ENCODE results near the gene ZFAND2B. TPM values are rescaled to one million over a fixed set of nuclear protein-coding genes. Genes with fewer than 3 reads are reported as not detected.
A peak's percentile ranks its signal among the peaks of the same experiment; 100 is the strongest.

The ZFAND2B gene
- total RNA-seq, 1 experiment from 2014 or later, result 47.5 TPM

DNA sequence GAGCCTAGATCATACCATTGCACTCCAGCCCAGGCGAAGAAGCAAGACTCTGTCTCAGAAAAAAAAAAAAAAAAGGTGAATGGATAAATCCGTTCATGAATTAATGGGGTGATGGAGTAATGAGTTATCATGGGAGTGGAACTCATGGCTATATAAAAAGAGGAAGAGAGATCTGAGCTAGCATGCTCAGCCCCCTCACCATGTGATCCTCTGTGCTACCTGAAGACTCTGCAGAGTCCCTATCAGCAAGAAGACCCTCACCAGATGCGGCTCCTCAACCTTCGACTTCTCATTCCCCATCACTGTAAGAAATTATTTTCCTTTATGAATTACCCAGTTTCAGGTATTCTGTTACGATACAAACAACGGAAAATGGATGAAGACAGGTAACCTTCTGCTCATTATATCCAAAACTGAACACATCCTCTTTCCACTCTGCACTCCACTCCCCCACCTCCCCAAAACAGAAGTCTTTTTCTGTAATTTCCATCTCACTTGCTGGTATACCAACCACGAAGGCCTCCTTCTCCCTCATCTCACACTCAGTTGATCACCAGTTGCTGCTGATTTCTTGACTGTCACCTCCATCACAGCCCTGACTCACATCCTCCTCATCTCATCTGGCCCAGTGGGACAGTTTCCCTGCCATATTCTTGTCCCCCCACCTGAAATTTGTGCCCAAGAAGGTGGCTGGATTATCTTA lies 19.7 kb upstream of the ZFAND2B start:
- Histone ChIP-seq H3K27ac (ENCODE audit: low read length) (no peak overlapping the region), H3K36me3 (ENCODE audit: low read depth, low read length) (no peaks in the 10 kb centered on the region; the same call in 1 of the 2 replicates), H3K4me3 (ENCODE audit: low read length) (no peak overlapping the region), H3K27me3 (ENCODE audit: low read length) (no peaks in the 10 kb centered on the region), H4K20me1 (ENCODE audit: low read length) (no peaks in the 10 kb centered on the region), H3K4me1 (ENCODE audit: insufficient read depth, low read length) (no peaks in the 10 kb centered on the region), H2AFZ (ENCODE audit: low read length) (no peak overlapping the region), H3K9ac (ENCODE audit: low read length) (no peak overlapping the region), H3K9me3 (ENCODE audit: low read length) (no peaks in the 10 kb centered on the region), H3K79me2 (ENCODE audit: low read length) (no peaks in the 10 kb centered on the region), H3F3A (ENCODE audit: low read length, unreplicated experiment) (no peaks in the 10 kb centered on the region), H3K9me2 (replicated peaks; ENCODE audit: low read length) (no peaks in the 10 kb centered on the region), H3K4me2 (ENCODE audit: low read length) (no peak overlapping the region)
- POLR2A ChIA-PET (ENCODE audit: unreplicated experiment), result no interaction called here
- no TSS peak for BruUV-seq (replicated peaks)
- CTCF ChIA-PET, result no interaction called here
- intact Hi-C loops (cut with micrococcal nuclease), result no loop called here
- TF ChIP-seq EZH2 (IDR thresholded peaks at IDR 0.05; ENCODE audit: low read length, unreplicated experiment) (no peak), EZH2phosphoT487 (IDR thresholded peaks at IDR 0.05; ENCODE audit: borderline replicate concordance, low read length) (no peak), CTCF (conservative IDR thresholded peaks at IDR 0.05; ENCODE audit: low read depth, low read length) (no peak)
- no peak for DNase-seq
- no peak for ATAC-seq

DNA sequence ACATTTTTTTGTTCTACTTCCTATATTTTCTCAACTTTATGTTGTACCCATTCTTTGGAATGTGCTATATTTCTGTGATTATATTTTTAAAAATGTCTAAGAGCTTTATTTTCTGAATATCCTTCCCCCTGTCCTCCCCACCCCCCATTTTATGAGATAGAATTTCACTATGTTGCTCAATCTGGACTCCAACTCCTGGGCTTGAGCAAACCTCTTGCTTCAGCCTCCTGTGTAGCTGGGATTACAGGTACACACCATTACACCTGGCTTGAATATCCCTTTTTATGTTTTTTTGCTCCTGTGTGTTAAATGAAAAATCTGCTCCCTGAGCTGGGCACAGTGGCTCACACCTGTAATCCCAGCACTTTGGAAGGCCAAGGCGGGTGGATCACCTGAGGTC lies 9.2 kb upstream of the ZFAND2B start:
- Histone ChIP-seq H3K27me3 (ENCODE audit: low read length) (no peaks in the 10 kb centered on the region), H3K9me3 (ENCODE audit: low read length) (no peaks in the 10 kb centered on the region), H3K27ac (ENCODE audit: low read length) (no peak overlapping the region), H3K4me3 (ENCODE audit: low read length) (no peak overlapping the region), H4K20me1 (ENCODE audit: low read length) (no peaks in the 10 kb centered on the region), H3K9me2 (replicated peaks; ENCODE audit: low read length) (no peaks in the 10 kb centered on the region), H2AFZ (ENCODE audit: low read length) (no peak overlapping the region), H3K4me2 (ENCODE audit: low read length) (no peak overlapping the region), H3K36me3 (ENCODE audit: low read depth, low read length) (no peaks in the 10 kb centered on the region), H3K79me2 (ENCODE audit: low read length) (no peaks in the 10 kb centered on the region), H3F3A (ENCODE audit: low read length, unreplicated experiment) (no peaks in the 10 kb centered on the region), H3K4me1 (ENCODE audit: insufficient read depth, low read length) (no peaks in the 10 kb centered on the region), H3K9ac (ENCODE audit: low read length) (no peak overlapping the region)
- DNase-seq (peak; percentile 0), ATAC-seq (no peak)
- intact Hi-C loops (cut with micrococcal nuclease), result no loop called here
- ChIA-PET POLR2A (ENCODE audit: unreplicated experiment) (no interaction called here), CTCF (no interaction called here)
- TF ChIP-seq EZH2phosphoT487 (IDR thresholded peaks at IDR 0.05; ENCODE audit: borderline replicate concordance, low read length) (no peak), CTCF (conservative IDR thresholded peaks at IDR 0.05; ENCODE audit: low read depth, low read length) (no peak), EZH2 (IDR thresholded peaks at IDR 0.05; ENCODE audit: low read length, unreplicated experiment) (no peak)
- no TSS peak for BruUV-seq (replicated peaks)

DNA sequence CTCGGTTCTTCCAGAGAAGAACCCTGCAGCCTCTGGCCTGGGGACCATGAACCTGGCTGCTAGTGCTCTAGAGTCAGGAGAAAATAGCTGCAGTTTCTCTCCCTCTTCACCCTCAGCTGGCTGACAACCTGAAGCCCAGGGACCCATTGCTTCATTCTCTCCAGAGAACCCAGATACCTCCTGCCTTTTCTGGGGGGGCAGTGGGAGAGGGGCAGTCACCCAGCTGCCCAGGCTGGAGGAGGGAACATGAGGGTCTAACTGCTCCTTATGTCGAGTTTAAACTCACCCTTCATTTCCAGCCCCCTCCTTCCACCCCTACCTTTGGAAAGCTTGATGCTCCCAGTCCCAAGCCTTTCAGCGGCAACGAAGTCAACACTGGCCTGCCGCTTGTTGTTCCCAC lies 7.6 kb upstream of the ZFAND2B start:
- Histone ChIP-seq H3K79me2 (ENCODE audit: low read length) (no peaks in the 10 kb centered on the region), H3K4me2 (ENCODE audit: low read length) (no peak overlapping the region), H3K27me3 (ENCODE audit: low read length) (no peaks in the 10 kb centered on the region), H3K4me1 (ENCODE audit: insufficient read depth, low read length) (no peaks in the 10 kb centered on the region), H2AFZ (ENCODE audit: low read length) (no peak overlapping the region), H3K27ac (ENCODE audit: low read length) (no peak overlapping the region), H3K9me2 (replicated peaks; ENCODE audit: low read length) (no peaks in the 10 kb centered on the region), H4K20me1 (ENCODE audit: low read length) (no peaks in the 10 kb centered on the region), H3F3A (ENCODE audit: low read length, unreplicated experiment) (no peaks in the 10 kb centered on the region), H3K9ac (ENCODE audit: low read length) (no peak overlapping the region), H3K9me3 (ENCODE audit: low read length) (no peaks in the 10 kb centered on the region), H3K4me3 (ENCODE audit: low read length) (no peak overlapping the region), H3K36me3 (ENCODE audit: low read depth, low read length) (no peaks in the 10 kb centered on the region)
- BruUV-seq (replicated peaks), result no TSS peak
- DNase-seq, result peak; percentile 0
- no peak for ATAC-seq
- ChIA-PET POLR2A (ENCODE audit: unreplicated experiment) (no interaction called here), CTCF (no interaction called here)
- intact Hi-C loops (cut with micrococcal nuclease), result no loop called here
- TF ChIP-seq CTCF (conservative IDR thresholded peaks at IDR 0.05; ENCODE audit: low read depth, low read length), result no peak
- no peak for TF ChIP-seq EZH2 (IDR thresholded peaks at IDR 0.05; ENCODE audit: low read length, unreplicated experiment)
- no peak for TF ChIP-seq EZH2phosphoT487 (IDR thresholded peaks at IDR 0.05; ENCODE audit: borderline replicate concordance, low read length)
